Astrocyte of the spinal cord (primary cell): ENCODE data around the gene TENT5A.
A peak's percentile ranks its signal among the peaks of the same experiment; 100 is the strongest.

ENCODE experiments used
- DNase-seq: peaks from one replicate; pipeline ENCODE4 v3.0.0; 2011; ENCODE audit warnings: low read depth, low spot score
- H3K4me3 ChIP-seq: 2 replicates; pipeline ENCODE4 v1.5.1; 2011; ENCODE audit warnings: low read depth, mild to moderate bottlenecking, low read length, moderate library complexity
- CTCF ChIP-seq: IDR thresholded peaks from 2 replicates; pipeline ENCODE4 v1.5.1; 2012; ENCODE audit warnings: low read depth, mild to moderate bottlenecking, low read length, inconsistent platforms
- in situ Hi-C: cut with HindIII; loops from 2 replicates; pipeline ENCODE4 v1.10.0; 2017; ENCODE audit warnings: low sequenced_read_pairs

Gene TENT5A

GRCh38 chr6:81739230-81740195, 13.0 kb downstream of the TENT5A start:
- no peak for DNase-seq
- no peak for TF ChIP-seq CTCF
- H3K4me3 ChIP-seq, result no peak overlapping the region
- in situ Hi-C loops, result no loop called here

GRCh38 chr6:81736428-81736827, 16.1 kb downstream of the TENT5A start:
- in situ Hi-C loops, result no loop called here
- TF ChIP-seq CTCF, result no peak
- no peak for DNase-seq

GRCh38 chr6:81735756-81736380, 16.6 kb downstream of the TENT5A start:
- TF ChIP-seq CTCF, result no peak
- no peak for DNase-seq
- in situ Hi-C loops, result no loop called here
- no peak overlapping the region for H3K4me3 ChIP-seq

More at GRCh38 chr6:81736428-81736827, 16.1 kb downstream of the TENT5A start:
- H3K4me3 ChIP-seq, result no peak overlapping the region

- in situ Hi-C loops, result no loop called here
- H3K4me3 ChIP-seq, result no peak overlapping the region
- no peak for TF ChIP-seq CTCF
- no peak for DNase-seq
Observed at GRCh38 chr6:81734500-81735150, 17.9 kb downstream of the TENT5A start.

GRCh38 chr6:81734081-81734480, 18.4 kb downstream of the TENT5A start:
- no peak for TF ChIP-seq CTCF
- no peak for DNase-seq
- H3K4me3 ChIP-seq, result no peak overlapping the region
- in situ Hi-C loops, result no loop called here

GRCh38 chr6:81731814-81732213, 20.7 kb downstream of the TENT5A start:
- peak; percentile 41 for DNase-seq
- in situ Hi-C loops, result no loop called here
- no peak overlapping the region for H3K4me3 ChIP-seq
- TF ChIP-seq CTCF, result no peak
